Gastrocnemius medialis (tissue), 4 donors: ENCODE measurements around the gene CLMN.

Experiments used
- POLR2A ChIP-seq, 2 donors: fragments of 450-650 bp; IDR thresholded peaks; one replicate each; pipeline ENCODE4 v1.6.1; 2017; ENCODE audit warnings: antibody characterized with exemption in 2 of 2, mild to moderate bottlenecking in 2 of 2, moderate library complexity in 2 of 2
- TF ChIP-seq, protein P1 (sequence below), 5 experiments: fragments of 450-650 bp in 3 of 5; fragments of 200-600 bp in 2 of 5; sonication (generic) in 2 of 5; IDR thresholded peaks in 4 of 5; conservative IDR thresholded peaks in 1 of 5; 1 replicate in 4 of 5; 2 replicates in 1 of 5; pipeline ENCODE4 v1.5.1; 2016 to 2019; ENCODE audit warnings: antibody characterized with exemption in 5 of 5, mild to moderate bottlenecking in 3 of 5, moderate library complexity in 3 of 5

DNA sequence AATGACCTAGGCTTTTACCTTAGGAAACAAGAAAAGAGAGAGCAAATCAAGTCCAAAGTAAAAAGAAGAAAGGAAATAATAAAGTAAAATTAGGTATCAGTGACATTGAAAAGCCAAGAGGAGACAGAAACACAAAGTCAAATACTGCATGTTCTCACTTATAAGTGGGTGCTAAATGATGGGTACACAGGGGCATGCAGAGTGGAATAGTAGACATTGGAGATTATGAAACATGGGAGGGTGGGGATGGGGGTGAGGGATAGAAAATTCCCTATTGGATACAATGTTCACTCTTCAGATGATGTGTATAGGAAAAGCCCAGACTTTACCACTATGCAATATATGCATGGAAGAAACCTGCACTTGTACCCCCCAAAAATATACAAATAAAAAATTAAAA lies 35.1 kb upstream of the CLMN start:
- TF ChIP-seq, protein P1, sequence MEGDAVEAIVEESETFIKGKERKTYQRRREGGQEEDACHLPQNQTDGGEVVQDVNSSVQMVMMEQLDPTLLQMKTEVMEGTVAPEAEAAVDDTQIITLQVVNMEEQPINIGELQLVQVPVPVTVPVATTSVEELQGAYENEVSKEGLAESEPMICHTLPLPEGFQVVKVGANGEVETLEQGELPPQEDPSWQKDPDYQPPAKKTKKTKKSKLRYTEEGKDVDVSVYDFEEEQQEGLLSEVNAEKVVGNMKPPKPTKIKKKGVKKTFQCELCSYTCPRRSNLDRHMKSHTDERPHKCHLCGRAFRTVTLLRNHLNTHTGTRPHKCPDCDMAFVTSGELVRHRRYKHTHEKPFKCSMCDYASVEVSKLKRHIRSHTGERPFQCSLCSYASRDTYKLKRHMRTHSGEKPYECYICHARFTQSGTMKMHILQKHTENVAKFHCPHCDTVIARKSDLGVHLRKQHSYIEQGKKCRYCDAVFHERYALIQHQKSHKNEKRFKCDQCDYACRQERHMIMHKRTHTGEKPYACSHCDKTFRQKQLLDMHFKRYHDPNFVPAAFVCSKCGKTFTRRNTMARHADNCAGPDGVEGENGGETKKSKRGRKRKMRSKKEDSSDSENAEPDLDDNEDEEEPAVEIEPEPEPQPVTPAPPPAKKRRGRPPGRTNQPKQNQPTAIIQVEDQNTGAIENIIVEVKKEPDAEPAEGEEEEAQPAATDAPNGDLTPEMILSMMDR (IDR thresholded peaks at IDR 0.05 in 4 of 5, conservative IDR thresholded peaks at IDR 0.05 in 1 of 5), result no peak
- no peak for TF ChIP-seq POLR2A (IDR thresholded peaks at IDR 0.05)
